OCI-M2 (cell line): Measurements from ENCODE around the gene CCDC47.
"Not testable (repeated sequence)": the region's sequence is repeated elsewhere in the genome, so short reads cannot be mapped to it uniquely, and the experiment has no call there.

Experiments used
- DNase-seq: peaks from one replicate; lab custom pipeline; 2025; ENCODE audit not compliant: unreplicated experiment; lab: John Stamatoyannopoulos, UW

CCDC47 gene

DNA sequence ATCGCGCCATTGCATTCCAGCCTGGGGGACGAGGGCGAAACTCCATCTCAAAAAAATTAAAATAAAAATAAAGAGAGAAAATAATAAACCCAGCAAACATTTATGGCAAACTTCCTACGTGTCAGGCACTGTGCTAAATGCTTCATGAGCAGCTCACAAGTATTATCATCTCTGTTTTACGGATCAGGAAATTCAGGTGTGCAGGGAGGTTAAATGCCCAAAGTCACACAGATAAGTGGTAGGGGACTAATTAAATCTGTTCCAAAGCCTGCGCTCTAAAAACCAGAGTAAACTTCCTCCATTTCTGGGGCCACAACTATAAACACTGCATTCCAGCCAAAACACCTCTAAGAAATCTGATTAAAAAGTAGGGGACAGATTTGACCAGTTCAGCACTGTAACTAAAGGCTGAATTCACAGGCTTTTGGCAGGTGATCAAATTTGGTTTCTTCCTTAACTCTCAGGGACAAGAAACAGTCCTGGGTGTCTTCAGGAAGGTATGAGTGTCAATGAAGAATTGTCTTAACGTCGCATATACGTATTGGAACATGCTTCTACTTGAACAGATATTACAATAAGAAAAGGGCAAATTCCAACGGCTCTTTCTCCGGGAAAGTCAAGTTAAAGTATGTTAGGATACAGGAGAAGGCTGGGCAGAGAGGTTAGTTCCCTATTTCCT is 32.8 kb downstream of the CCDC47 start:
- DNase-seq, result no peak

DNA sequence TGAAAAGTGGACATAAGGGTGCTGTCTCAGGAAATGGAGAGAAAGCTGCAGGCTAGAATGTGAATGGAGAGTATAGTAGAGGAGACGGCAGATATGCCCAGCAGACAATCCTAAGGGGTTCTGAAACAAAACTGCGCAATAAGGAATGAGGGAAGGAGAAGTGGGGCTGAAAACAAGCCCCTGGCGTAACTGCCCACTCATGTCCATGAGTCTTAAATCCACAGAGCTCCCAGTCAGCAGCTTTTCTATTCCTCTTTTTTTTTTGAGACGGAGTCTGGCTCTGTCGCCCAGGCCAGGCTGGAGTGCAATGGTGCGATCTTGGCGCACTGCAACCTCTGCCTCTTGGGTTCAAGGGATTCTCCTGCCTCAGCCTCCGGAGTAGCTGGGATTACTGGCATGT is 37.7 kb downstream of the CCDC47 start:
- no peak for DNase-seq

DNA sequence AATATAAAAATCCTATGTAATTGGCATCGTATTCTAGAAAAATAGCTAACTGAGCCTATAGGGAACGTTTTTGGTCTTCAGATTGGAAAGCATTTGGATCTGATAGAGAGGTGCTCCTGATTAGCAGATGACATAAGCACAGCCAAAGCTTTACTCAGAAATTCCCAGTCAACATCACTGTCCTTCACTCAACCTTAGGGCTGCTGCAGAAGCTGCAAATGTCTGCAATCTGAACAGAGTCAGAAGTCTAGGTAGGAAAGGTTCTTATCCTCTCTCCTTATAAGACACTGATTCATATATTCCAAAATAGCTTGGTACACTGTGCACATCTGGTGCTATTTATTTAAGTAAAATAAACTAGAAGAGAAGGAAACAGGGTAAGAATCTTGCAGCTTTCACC is 51.0 kb downstream of the CCDC47 start:
- no peak for DNase-seq

DNA sequence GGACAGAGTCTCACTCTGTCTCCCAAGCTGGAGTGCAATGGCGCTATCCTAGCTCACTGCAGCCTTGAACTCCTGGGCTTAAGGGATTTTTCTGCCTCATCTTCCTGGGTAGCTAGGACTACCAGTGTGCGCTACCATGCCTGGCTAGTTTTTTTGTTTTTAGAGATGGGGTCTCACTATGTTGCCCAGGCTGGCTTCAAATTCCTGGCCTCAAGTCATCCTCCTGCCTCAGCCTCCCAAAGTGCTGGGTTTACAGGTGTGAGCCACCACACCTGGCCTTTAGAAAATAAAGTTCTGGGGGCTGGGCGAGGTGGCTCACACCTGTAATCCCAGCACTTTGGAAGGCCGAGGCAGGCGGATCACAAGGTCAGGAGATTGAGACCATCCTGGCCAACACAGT is 53.2 kb downstream of the CCDC47 start:
- DNase-seq, result not testable (repeated sequence)

DNA sequence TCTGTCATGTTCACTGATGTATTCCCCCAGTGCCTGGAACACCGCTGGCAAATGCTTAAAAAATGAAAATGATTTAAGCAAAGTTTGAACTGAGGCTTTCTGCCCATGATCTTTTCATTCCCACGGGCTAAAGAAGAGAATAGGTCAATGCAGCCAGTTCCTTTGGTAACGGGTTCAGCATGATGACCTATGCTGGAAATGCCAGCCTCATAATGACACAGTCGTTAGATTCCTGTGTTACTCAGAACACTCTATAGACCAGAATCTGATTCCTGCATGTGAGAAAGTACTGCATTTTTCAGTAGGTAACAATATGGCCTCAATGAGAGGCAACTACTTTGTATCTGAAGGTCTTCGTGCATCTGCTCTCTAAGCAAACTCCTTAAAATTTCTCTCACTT is 54.4 kb downstream of the CCDC47 start:
- no peak for DNase-seq

DNA sequence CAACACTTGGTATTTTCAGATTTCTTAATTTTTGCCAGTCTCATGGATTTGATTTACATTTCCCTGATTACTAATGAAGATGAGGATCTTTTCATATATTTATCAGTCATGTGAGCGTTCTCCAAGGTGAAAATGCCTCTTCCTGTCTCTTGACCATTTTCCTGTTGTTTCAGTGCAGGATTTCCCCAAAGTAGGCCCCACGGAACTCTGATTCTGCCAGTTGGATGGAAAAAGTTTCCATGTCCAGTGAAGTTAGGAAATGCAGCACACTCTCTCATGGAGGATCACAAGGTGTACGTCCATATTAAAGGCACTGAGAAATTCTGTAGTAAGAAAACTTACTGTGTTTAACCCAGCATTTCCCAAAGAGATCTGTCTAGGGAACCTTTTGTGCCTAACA is 57.0 kb downstream of the CCDC47 start:
- no peak for DNase-seq

DNA sequence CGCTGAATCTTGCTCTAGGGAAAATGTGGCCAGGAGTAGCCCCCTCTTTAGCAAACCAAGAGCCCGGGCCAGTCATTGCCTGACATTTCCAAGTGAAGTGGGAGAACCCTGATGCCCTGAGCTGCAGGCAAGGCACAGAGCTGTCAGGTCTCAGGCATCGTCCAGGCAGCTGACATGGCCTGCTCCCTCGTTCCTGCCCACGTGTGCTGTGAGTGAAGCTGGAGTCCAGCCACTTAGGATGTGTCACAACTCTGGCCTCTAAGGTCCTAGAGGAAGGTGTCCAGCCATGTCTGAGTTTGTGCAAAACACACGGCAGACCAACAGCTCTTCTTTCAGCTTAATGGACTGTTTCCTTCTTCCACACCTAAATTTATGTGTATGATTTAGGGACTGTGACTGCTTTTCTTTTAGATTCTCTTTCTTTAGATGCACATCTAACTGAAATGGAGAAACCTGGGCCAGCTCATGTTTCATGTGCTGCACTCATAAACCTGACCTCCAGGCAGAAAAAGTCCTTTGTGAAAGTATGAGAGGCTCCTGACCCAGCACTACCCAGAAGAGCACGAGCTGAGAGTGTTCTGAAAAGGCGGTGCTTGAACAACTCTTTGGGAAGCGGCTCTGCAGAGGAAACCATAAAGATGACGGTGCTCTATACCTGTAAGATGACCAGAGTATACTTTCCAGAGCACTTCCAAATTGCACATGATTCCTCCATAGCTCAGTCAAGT is 58.7 kb downstream of the CCDC47 start:
- DNase-seq, result no peak

DNA sequence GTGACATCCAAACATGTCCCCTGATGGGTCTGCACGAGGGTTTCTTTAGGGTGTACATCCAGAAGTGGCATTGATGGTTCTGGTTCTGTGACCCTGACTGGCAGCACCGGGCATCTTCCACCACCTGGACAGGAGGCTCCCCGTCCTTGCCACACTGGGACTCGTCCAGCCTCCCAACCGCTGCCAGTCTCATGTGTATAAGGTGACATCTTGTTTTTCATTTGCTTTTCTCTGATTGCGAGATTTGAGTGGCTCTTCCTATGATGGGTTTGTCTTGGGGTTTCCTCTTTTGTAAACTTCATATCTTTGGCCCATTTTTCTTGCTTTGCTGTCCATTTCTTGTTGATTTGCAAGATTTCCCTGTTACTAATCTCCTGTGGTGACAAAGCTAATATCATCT is 64.3 kb downstream of the CCDC47 start:
- DNase-seq, result no peak

DNA sequence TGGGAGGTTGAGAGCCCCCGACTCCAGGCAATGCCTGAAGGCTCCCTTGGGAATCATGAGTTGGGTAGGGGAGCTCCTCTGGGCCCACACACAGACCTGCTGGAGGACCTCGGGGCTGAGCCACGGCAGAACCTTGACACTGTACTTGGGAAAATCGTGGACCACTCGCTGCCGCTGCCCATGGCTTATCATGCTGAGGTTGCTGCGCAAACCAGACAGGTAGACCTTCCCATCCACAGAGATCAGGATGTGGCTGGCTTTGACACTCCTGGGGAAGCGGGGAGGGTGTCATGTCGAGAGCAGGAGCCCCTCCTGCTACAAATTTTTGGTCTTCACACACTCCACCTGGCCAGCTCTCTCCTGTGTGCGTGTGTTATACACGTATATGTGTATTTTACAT is 66.2 kb downstream of the CCDC47 start:
- no peak for DNase-seq

DNA sequence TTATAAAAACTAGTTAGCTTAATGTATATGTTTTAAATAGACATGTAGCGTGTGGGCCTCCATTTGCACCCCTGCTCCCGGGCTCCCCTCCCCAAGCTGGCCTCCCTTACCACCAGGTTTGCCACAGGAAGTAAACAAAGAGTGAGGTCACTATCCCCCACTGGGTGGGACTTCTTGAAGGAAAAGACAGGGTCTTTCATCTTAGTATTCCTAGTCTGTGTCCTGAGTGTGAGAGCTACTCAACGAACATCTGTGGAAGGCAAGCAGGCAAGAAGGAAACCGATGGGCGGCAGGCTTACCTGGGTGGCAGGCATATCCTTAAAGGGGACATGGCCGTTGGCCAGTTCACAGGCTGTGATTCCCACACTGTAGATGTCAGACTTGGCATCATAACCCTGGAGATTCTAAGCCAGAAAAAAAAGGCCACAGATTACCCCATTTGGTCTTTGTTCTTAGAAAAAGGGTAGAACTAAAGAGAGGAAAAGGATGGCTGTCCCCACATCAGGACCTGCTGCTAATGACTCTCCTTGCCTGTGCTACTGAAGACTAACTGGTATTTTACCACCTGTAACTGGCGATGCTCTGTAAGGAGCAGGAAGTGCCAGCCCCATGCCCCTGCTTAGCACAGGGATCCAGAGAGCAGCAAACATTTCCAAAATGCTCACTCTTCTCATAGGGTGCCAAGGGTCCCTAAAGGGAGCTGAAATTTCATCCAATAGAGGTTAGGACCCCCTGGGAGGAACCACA is 66.9 kb downstream of the CCDC47 start:
- DNase-seq, result no peak

DNA sequence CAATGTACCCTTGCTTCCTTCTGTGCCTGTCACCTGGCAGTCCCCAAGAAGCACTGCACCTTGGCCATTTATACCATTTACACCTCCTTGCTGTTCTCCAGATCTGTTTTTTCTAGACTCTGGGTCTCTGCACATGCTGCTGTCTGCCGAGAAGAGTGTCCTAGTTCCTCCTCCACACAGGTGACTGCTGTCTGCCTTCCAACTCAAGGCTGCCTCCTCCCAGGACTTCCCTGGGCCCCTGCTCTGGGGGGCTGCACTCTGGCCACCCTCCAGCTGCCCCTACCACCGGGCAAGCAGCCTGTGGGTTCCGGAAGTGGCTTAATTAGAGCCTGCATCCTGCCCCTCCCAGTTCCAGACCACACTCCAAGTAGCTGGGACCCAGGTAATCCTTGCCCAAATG is 67.7 kb downstream of the CCDC47 start:
- DNase-seq, result no peak

DNA sequence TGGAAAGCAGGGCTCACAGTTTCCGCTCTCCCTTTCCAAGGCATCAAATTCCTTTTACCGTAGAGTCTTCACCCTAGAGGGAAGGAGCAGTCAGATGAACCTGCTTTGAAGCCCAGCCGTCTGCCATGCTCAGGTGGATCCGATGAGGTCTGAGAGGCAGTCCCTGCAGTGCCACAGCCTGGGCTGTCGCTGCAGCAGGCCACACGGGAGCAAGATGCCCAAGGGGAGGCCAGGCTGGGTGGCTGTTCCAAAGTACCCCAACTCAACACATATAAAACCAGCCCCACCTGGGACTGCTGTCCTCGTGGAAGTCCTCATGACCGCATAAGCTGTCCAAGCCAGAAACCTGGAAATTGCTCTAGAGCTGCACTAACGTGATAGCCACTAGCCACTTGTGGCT is 68.6 kb downstream of the CCDC47 start:
- DNase-seq, result no peak

DNA sequence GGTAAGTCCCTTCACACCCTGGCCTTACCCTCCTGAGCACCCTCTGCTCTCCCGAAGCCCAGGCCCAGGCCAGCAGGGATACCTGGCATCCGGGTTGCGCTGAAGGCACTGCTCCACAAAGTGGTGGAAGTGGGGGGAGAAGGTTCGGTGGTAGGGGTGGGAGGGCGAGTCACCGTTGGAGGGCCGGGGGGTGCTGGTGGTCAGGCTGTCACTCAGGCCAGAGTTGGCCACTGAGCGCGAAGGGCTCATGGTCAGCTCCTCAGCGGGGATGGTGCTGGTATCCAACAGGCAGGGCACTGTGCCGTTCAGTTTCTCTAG is 69.2 kb downstream of the CCDC47 start:
- DNase-seq, result no peak

DNA sequence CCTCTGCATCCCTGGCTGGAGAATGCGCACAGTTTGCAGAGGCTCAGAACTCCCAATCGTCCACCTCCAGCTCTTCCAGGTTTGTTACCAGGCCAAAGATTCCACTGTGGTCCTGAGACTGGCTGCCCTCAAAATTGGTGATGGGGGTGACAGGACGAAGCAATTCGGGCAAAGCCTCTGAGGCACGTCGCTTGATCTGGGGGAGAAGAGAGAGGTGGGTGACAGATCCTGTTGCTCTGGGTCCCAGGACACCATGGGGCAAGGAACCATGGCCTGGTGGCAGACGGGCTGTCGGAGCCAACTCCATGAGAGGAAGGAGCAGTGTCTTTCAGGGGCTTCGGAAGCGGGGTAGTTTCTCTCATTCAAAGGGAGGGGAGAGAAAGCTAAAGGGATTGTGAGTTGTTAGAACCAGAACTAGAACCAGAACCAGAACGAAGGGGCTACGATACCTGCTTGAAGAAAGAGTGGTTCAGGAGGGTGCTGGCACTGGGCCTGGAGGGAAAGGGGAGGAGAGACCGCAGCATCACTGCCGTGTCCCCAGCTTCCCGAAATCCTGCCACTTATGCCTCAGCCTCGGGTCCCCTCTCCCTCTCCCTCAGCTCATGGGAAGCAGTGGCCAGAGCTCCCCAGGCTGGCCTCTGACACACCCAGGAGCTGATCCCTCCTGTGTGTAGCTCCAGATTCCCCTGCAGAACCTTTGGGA is 69.7 kb downstream of the CCDC47 start:
- DNase-seq, result no peak

DNA sequence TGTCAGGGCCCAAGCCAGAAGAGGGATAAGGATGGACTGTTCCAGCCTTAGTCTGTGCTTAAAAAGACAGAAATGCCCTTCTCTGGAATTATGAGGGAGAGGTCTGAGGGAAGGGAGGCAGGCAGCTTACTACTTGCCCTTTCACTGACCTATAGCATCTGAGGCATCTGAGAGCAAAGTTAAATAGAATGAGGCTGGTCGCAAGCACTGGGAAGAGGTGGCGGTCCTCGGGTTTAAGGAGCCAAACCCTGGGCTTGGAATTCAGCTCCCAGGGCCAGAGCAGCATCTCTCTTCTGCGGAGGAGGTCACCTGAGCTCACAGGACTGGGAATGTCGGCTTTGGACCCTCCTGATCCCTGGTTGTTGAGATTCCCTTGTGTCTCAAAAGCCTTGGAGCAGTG is 70.4 kb downstream of the CCDC47 start:
- DNase-seq, result no peak

DNA sequence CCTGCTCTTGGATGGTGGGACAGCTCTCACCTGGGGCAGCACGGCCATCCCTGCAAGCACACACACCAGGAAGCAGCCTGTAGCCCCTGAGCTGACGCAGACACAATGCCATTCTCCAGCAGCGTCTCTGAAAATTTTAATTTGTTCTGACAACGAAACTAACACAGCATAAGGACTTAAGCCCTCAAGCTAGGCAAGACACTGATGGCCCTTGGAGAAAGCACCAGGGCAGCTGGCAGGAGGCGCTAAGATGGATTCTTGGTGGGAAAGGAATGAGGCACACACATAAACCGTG is 70.7 kb downstream of the CCDC47 start:
- no peak for DNase-seq

DNA sequence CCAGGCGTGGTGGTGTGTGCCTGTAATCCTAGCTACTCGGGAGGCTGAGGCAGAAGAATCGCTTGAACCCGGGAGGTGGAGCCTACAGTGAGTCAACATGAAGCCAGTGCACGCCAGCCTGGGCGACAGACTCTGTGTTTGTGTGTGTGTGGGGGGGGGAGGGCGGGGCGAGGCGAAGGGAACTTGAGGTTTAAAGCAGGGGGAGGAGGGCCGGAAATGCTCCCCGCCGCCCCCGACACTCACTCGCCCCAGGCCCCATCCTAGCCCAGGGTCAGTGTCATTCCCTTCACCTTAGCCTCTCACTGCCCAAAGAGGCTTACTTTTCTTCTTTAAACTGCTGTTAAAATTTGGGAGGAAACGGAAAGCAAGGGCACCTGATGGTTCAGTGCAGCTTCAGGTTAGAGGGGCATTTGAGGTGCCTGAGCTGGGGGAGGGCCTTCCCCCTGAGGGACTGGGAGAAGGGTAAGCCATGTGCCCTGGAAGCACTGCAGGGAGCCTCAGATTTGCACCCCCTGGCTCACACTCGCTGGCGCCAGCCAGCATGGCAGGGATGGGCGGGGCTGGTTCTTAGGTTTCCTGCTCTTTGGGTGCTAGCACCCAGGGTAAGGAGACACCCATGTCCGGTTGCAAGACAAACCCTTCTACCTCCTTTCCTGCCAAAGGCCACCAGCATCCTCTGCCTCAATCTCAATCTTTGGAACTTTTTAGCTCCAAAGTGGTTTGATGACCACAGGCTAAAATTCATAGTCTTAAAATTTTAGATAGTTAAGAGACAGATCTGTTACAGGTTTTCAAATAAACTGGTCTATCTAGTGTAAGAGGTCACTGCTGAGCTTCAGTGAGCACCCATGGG is 71.3 kb downstream of the CCDC47 start:
- no peak for DNase-seq

DNA sequence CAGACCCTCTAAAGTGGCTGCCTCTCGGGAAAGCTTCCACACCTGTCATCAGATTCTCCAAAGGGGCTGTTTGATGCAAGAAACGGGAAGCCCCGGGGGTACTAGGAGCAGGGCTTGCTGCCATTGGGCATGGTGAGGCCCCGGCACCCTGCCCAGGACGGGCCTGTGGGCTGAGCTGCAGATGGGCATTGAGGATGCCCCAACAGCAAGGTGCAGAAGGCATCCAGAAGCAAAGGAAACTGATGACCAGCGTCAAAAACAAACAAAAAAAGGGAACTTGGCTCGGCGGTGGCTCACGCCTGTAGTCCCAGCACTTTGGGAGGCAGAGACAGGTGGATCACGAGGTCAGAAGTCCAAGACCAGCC is 72.0 kb downstream of the CCDC47 start:
- DNase-seq, result no peak

DNA sequence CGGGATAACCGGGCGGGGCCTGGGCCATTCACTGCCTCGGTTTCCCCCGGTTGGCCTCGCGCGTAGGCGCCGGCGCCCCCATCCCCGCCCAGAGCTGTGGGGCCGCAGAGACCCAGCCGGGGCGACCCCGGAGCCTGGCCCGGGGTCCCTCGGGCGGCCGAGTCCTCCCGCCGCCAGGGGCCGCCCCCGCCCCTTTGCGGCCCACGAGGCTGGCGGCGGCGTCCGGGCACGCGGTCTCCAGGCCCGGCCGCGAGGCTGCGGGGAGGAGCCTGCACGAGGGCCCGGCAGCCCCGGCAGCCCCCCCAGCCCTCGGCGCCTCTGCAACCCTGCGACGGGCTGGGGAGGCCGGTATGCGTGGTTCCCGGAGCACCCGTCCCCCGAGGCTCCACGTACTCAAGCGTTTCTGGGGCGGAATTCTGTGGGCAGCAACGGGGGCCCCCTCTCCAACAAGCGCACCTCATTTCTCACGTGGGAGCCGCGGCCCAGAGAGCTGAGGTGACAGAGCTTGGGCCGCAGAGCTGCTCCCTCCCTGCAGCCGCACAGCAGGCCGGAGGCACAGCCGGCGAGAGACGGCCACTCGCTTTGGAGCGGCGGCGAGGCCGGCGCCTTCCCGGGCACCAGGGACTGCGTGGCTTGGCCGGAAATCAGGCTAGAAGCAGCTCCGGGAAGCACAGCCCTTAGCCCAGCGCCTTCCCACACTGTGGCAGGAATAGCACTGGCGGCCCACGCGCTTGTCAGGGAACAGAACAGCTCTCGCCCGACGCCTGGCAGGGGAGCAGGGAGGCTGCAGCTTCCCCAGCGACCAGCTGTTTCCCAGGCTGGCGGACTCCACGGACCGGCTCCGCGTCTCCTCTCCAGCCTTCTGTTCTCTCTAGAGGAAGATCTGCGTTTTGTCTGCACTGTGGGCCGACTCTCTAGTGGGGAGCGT is 72.6 kb downstream of the CCDC47 start:
- DNase-seq, result no peak
